Left ventricle myocardium inferior (tissue), 1 donor: ENCODE results near the gene GZMA. TPM values are rescaled to one million over a fixed set of nuclear protein-coding genes. Genes with fewer than 3 reads are reported as not detected.

Experiments used
- DNase-seq: peaks from one replicate; pipeline ENCODE4 v3.0.0-alpha.2; 2020
- H3K27ac ChIP-seq: fragments of 200-600 bp; replicated peaks from 2 replicates; pipeline ENCODE4 v1.8.0; 2021
- H3K27me3 ChIP-seq: fragments of 200-600 bp; 2 replicates; pipeline ENCODE4 v1.8.0; 2021; ENCODE audit warnings: low read depth
- H3K36me3 ChIP-seq: fragments of 200-600 bp; 2 replicates; pipeline ENCODE4 v1.8.0; 2021
- H3K4me1 ChIP-seq: fragments of 200-600 bp; 2 replicates; pipeline ENCODE4 v1.8.0; 2021
- H3K4me3 ChIP-seq: fragments of 200-600 bp; 2 replicates; pipeline ENCODE4 v1.8.0; 2021; ENCODE audit warnings: mild to moderate bottlenecking, moderate library complexity
- H3K9me3 ChIP-seq: fragments of 200-600 bp; replicated peaks from 2 replicates; pipeline ENCODE4 v1.8.0; 2021
- CTCF ChIP-seq: fragments of 200-600 bp; IDR thresholded peaks from 2 replicates; pipeline ENCODE4 v1.8.0; 2021; ENCODE audit warnings: antibody characterized with exemption, mild to moderate bottlenecking, borderline replicate concordance
- intact Hi-C: fragments of 100-400 bp; cut with micrococcal nuclease; formaldehyde crosslinking; loops from one replicate; pipeline ENCODE4 v1.11.0; 2022
- total RNA-seq: library from RNA; stranded (reverse); fragmentation: NEBNext Ultra II Directional; extraction: Animal tissue kit (Norgen Biotek cat#: 25700); gene quantifications from one replicate; pipeline ENCODE4 v1.2.1, GENCODE V29; 2021
- donor health status: DM: no; HTN: yes; CAD: no; lungs with severe emphysema.

GZMA gene
- total RNA-seq, 1 donor from 2014 or later = 1.5 TPM

- Histone ChIP-seq H3K9me3 (no peaks in the 10 kb centered on the region), H3K4me3 (no peak overlapping the region)
- intact Hi-C loops = no loop called here
Measured at GRCh38 chr5:55114061-55114460, 11.6 kb downstream of the GZMA start.

DNA sequence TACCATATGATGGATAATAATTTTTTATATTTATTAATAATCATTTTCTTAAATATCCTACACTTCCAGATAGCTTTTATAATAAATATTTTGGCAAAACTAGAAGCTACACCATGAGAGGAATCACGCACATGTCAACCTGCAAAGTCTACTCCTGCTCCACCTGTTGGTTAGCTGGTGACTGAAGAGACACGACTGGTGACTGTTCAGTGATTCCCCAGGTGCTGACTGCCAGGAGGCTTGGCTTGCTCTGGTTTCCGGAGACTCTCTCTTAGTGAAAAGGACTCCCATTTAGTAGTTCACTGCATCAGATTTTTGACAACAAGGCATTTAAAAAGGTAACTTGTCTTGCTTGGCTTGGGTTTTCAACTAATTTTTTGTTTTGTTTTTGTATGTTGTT, 20.9 kb downstream of the GZMA start:
- no peaks in the 10 kb centered on the region for H3K36me3 ChIP-seq
- H3K27me3 ChIP-seq = peaks cover 62% of the 10 kb centered on the region
- no peak overlapping the region for H3K27ac ChIP-seq
- H3K9me3 ChIP-seq = no peaks in the 10 kb centered on the region
- H3K4me3 ChIP-seq = no peak overlapping the region
- DNase-seq = no peak
- intact Hi-C loops = no loop called here
- no peak for TF ChIP-seq CTCF
- H3K4me1 ChIP-seq = no peaks in the 10 kb centered on the region

More at GRCh38 chr5:55114061-55114460, 11.6 kb downstream of the GZMA start:
- Histone ChIP-seq H3K4me1 (no peaks in the 10 kb centered on the region), H3K36me3 (no peaks in the 10 kb centered on the region), H3K27me3 (peaks cover 47% of the 10 kb centered on the region), H3K27ac (no peak overlapping the region)
- DNase-seq = no peak
- no peak for TF ChIP-seq CTCF

DNA sequence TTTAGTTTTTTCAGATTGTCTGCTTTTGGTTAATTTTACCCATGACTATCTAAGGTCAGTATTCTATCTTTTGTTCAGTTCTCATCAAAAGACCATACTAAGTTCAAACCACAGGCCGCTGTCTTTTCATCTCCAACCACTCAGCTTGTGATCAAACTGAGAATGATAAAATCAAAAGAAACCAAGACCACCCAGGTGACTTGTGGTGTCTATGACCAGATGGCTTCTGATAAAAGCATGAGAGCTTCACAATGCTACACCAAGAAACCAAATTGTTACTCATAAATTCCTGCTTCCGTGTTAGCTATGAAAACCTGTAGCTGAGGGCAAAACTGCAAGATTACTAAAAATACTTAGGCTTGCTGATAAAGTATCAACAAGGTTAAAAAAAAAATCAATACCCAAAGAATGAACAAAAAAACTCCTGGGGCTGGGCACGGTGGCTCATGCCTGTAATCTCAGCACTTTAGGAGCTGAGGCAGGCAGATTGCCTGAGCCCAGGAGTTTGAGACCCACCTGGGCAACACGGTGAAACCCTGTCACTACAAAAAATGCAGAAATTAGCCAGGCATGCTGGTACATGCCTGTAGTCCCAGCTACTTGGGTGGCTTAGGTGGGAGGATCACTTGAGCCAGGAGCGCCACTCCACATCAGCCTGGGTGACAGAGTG, 31.7 kb downstream of the GZMA start:
- H3K4me3 ChIP-seq = no peak overlapping the region
- no peak for DNase-seq
- no peaks in the 10 kb centered on the region for H3K36me3 ChIP-seq
- H3K27me3 ChIP-seq = peaks cover 62% of the 10 kb centered on the region
- TF ChIP-seq CTCF = no peak
- no peak overlapping the region for H3K27ac ChIP-seq
- intact Hi-C loops = no loop called here
- peaks cover 15% of the 10 kb centered on the region for H3K9me3 ChIP-seq
- no peaks in the 10 kb centered on the region for H3K4me1 ChIP-seq

DNA sequence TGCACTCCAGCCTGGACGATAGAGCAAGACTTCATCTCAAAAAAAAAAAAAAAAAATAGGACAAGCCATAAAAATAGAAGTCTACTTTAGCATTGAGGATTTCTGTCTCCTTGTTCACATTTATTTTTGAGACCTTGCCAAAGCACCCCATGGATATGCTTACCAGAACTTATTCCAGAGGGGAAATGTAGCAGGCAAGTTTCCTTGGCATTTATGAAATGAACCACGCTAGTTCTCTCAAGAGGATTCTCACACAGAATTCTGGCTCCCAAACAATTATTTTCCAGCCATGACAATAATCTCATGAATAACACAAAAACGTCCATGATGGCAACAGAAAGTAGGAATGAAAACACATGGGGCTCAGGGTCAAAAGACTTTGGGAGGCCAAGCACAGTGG, 34.1 kb downstream of the GZMA start:
- Histone ChIP-seq H3K27ac (no peak overlapping the region), H3K27me3 (peaks cover 66% of the 10 kb centered on the region), H3K4me3 (no peak overlapping the region), H3K4me1 (no peaks in the 10 kb centered on the region), H3K36me3 (no peaks in the 10 kb centered on the region), H3K9me3 (no peaks in the 10 kb centered on the region)
- intact Hi-C loops = no loop called here
- no peak for TF ChIP-seq CTCF
- DNase-seq = no peak

DNA sequence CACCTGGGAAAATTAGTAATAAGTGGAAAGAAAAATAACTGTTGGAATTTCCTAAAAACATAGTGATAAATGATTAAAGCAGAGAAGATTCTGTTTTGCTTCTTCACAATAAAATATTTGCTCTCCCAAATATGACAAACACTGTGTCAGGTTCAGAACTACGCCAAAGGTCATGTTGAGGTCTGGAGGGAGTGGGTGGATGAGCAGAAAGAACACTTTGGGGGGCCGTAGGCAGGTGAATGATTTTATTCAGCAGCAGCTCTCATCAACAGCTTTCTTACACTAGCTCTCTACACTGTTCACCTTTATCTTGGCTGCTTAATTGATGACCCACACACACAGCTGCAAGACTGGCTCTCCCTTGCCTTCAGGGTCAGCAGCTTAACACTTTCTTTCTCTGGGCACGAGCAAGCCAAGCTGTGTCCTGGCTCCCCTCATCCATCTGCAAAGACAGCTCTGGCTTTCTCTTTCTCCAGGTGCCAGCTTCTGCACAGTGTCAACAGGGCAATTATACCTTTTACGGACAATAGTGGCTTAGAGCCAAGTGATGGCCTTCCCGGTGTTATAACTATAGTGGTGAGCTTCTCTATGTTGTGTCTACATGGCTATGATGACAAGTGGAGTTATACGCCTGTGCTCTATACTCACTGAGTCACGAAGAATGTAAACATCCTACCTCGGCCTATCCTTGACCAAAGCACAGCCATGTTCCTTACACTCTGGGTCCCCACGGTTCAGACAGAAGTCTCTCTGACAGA, 38.6 kb downstream of the GZMA start:
- no peaks in the 10 kb centered on the region for H3K4me1 ChIP-seq
- H3K27ac ChIP-seq = no peak overlapping the region
- no peak for DNase-seq
- H3K36me3 ChIP-seq = no peaks in the 10 kb centered on the region
- H3K4me3 ChIP-seq = no peak overlapping the region
- H3K9me3 ChIP-seq = no peaks in the 10 kb centered on the region
- peaks cover 74% of the 10 kb centered on the region for H3K27me3 ChIP-seq
- intact Hi-C loops = loop anchor here (10.0 kb wide), 1 partner anchor 196 kb away; no protein-coding TSS in a partner anchor
- no peak for TF ChIP-seq CTCF
